HG02588 (cell line): ENCODE data around the gene ITPKA.

Experiments used
- ATAC-seq: cut with Tn5 transposase; IDR thresholded peaks from one replicate; pipeline ENCODE4 v1.9.1; 2021; ENCODE audit warnings: mild to moderate bottlenecking, moderate library complexity; ENCODE audit not compliant: unreplicated experiment

Gene ITPKA

DNA sequence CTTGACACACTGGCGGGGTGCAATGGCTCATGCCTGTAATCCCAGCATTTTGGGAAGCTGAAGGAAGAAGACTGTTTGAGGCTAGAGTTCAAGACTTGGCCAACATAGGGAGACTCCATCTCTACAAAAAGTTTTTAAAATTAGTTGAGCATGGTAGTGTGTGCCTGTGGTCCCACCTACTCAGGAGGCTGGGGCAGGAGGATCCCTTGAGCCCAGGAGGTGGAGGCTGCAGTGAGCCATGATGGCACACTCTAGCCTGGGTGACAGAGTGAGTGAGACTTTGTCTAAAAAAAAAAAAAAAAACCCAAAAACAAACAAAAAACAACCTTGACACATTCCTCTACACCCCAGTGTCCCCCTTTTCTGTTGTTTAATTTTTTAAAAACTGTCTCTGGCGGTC lies 4.0 kb upstream of the ITPKA start:
- ATAC-seq, result no peak

DNA sequence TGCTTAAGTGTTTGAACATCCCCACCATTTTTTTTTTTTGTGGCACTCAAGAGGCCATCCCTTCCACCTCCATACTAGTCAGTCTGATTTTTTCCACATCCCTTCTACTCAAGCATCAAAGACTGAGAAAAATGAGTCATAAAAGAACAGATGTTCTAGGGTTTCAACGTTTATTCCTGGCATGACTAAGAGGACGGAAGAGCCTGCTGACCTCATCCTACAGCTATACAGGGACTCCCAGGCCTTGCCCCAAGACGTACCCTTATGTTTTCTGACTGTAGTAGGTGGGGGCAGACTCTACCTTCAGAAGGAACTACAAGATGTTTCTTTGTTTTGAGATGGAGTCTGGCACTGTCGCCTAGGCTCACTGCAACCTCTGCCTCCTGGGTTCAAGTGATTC lies 3.3 kb upstream of the ITPKA start:
- no peak for ATAC-seq

DNA sequence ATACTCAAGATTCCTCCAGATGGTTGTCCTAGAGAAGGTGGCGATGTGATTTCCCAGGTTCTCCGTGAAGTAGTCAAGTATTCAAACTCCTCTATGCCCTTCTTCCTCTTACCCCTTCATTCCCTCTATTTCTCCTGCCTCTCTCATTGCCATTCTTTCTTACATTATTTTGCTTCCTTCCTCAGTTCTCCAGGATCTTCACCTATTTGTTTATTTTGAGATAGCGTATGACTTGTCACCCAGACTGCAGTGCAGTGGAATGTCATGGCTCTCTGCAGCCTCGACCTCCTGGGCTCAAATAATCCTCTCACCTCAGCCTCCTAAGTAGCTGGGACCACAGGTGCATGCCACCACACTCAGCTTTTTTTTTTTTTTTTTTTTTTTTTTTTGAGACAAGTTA lies 1.8 kb upstream of the ITPKA start:
- ATAC-seq, result no peak

DNA sequence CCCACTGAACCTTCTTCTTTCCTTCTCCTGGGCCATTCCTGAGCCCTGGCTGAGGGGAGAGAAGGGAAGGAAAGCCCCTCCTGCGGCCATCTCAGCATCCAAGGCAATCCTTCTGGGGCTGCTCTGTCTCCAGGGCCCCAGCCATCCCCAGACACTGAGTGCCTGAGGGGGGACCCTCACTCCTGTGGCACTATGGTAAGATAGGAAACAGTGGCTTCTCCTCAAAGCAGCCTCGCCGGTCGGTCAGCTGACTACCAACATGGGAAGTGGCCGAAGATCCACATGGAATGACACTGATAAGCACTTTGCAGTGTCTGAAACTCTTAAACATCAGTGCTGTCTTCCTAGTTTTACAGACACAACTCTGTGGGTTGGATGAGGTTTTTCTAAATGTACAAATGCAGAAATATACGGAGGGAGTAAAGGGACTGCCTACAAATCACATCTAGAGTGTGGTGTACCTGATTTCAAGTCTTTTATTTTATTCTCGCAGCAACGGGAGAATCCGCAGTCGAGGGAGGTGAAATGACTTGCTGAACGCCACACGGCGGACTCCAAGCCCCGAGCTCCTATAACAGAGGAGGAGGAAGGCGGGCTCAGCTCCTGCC lies 973 bp upstream of the ITPKA start:
- no peak for ATAC-seq

DNA sequence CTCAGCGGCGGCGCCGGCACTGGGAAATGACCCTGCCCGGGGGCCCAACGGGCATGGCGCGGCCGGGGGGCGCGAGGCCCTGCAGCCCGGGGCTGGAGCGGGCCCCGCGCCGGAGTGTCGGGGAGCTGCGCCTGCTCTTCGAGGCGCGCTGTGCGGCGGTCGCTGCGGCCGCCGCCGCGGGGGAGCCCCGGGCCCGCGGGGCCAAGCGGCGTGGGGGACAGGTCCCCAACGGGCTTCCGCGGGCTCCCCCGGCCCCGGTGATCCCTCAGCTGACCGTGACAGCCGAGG lies 172 bp downstream of the ITPKA start:
- peak; percentile 17 for ATAC-seq

DNA sequence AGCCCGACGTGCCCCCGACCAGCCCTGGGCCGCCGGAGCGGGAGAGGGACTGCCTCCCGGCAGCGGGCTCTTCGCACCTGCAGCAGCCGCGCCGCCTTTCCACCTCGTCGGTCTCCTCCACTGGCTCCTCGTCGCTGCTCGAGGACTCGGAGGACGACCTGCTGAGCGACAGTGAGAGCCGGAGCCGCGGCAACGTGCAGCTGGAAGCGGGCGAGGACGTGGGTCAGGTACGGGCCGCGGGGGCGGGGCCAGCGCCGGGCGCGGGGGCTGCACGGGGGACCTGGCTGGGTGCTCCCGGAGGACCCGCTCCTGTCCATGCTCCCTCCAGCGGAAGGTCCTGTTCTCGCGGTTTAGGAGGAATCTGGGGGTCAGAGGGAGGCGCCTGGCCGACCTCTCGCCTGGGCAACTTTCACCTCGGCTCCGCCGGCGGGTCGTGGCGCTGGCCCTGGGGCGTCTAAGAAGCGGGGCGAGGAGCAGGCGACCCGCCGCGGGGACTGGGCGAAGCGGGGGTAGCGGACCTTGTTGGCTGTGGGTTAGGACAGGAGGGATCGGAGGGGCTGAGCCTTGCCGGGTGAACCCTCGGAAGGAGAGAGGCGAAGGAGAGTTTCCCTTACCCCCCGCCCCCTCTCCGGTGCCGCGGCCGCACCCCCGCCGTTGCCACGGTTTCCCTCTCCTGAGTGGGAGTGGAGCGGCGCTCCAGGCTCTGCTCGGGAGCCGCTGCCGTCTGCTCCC lies 682 bp downstream of the ITPKA start:
- peak; percentile 10 for ATAC-seq

DNA sequence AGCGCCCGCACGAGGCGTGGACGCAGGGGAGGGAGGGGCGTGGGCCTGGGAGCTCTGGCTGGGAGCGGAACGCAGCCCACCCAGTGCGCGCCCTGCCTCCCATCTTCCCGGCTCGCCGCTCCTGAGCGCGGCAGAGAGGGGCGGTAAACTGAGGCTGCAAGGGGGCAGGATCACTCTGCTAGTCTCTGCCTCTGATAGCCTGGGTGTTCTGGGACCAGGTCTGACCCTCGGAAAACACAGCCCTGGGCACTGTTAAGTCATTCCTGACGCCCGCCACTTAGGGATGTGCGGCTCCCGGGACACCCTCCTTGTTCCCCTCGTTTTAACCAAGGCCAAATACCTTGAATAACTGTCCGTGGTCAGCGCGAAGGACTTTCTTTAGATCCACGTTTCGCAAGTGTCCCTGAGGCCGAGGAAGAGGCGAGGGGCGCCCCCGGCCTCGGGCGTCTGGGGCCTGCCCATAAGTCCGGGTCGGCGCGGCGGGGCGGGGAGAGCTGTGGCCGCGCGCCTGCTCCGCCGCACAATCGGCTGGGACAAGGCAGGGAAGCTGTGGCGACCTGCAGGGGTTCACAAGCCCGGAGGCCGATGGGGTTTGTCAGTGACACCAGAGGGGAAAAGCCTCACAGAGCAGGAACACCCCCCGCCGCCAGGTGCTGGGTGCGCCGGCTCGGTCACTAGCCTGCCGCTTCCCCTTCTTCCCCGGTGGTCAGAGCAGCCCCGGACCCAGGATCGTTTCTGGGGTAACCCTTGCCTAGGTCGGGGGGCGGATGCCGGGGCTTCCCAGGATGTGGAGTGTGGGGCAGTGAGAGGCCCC lies 1.5 kb downstream of the ITPKA start:
- no peak for ATAC-seq

DNA sequence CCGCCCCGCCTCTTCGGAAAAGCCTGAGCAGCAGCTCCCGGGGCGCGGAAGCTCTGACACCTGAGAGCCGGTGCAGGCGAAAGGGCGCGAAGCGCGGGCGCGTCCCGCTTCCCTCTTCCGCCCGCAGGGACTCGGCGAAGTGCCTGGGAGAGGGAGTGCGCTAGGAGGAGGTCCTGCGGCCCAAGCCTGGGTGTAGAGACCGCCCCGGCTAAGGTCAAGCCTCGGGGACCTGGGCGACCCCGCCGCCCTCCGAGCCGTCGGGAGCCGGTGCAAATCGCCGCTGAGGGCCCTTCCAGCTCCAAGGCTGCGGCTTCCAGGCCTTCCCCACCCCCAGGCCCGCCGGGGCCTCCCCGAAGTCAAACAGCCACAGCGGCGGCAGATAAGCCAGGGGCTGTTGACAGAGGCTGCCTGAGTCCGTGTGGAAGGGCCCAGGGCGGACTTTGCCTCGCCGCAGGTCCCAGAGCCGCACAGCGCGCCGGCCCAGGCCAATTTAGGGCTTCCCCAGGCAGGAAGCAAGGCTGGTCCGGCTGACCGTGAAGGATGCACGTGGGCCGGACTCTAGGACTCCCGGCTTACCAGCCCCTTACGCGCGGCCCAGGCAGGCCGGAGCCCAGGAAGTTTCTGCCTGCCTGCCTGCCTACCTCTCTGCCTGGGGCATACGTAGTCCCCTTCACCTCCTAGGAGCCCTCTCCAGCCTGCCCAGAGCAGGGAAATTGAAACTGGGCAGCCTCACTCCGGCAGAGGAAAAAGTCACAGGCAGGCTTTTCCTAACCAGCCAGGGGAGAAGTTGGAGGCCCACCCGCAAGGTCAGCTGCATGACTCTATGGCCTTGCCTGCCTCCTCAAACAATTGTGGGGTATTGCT lies 2.3 kb downstream of the ITPKA start:
- ATAC-seq, result no peak

DNA sequence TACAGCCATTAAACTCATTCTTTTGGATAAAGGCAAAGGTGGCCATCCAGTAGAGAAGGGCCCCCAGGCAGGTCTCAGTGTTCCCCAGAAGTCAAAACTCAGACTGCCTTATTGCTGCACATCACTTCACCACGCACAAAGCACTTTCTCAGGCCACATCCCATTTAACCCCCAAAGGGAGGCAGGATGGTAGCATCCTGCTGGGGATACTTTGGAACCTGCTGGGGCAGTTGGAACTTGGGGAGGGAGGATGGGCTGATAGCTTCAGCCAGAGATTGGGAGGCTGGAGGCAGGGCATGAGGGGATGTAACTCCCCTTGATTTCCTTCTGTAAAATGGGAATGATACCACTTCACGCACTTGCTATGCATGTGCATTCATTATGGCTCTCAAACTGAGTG lies 5.0 kb downstream of the ITPKA start:
- no peak for ATAC-seq

DNA sequence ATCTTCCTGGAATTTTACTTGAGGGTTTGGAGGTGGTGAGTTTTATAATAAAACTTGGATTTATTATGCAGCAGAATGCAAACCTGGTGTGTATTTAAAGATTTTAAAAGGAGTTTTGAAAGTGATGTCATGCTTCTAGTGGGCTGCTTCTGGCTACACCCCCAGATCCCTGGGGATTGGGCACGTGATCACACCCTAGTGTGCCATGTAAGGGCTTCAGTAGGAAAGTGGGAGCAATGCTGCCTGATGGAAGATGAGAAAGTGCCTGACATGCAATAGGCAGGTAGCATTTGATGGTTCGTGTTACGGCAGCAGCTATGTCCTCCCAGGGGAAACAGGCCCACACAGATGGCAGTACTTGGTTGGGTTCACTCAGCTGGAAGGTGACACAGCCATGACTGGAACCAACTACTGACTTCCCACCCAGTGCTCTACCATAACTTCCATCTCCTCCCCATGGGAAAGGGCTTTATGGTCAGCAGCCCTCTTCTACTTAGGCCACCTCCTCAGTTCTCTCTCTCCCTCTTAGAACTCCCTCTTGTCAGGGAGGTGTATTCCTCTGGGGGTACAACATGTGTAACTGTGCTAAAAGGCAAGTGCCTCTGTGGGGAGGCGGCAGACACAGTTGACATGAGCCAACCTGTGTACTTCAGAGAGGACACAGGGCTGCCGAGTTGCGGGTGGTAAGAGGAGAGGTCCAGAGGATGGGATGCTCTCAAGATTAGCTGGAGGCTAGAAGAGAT lies 5.6 kb downstream of the ITPKA start:
- no peak for ATAC-seq

DNA sequence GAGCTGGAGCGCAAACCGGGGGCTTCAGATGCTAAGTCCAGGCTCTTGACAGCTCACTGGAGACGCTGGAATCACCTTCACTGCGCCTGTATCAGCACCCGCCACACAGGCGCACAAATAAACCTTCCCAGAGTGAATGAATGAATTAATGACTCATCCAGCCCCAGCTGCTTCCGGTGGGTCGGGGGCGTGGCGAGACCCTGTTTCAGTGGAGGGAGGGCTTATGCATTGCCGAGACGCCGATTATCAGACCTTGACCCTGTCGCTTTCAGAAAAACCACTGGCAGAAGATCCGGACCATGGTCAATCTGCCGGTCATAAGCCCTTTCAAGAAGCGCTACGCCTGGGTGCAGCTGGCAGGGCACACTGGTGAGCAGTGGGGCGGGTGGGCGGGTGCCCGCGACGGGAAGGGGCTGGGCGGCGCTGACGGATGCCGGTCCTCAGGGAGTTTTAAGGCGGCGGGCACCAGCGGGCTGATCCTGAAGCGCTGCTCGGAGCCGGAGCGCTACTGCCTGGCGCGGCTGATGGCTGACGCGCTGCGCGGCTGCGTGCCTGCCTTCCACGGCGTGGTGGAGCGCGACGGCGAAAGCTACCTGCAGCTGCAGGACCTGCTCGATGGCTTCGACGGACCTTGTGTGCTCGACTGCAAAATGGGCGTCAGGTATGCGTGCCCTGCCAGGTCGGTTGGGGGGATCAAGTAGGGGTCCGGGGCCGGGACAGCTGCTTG lies 7.7 kb downstream of the ITPKA start:
- no peak for ATAC-seq

DNA sequence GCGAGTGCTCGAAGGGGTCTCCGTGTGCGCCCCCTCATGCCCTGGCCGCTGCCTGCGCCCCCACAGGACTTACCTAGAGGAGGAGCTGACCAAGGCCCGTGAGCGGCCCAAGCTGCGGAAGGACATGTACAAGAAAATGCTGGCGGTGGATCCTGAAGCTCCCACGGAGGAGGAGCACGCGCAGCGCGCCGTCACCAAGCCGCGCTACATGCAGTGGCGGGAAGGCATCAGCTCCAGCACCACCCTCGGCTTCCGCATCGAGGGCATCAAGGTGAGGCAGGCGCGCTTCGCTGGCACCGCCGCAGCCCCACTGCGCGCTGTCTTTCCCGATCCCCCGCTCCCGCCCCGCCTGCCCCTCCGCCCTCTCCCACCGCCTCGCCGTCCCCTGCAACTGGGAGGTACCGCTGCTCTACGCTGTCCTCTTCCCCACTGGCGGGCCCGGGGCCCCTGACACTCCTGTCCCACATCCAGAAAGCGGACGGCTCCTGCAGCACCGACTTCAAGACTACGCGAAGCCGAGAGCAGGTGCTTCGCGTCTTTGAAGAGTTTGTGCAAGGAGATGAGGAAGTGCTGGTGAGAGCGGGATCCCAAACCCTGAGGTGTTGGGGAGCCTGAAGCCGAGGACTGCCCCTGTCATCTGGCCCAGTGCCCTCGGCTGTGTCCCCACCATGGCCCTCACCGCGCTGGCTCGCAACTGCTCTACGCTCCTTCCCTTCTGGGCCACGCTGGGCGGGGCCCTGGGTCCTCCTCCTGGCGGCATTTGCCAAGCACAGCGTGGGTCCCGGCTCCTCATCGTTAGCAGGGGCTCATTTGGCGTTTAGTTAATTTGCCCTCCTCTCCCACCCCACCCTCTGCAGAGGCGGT lies 8.5 kb downstream of the ITPKA start:
- ATAC-seq, result no peak

DNA sequence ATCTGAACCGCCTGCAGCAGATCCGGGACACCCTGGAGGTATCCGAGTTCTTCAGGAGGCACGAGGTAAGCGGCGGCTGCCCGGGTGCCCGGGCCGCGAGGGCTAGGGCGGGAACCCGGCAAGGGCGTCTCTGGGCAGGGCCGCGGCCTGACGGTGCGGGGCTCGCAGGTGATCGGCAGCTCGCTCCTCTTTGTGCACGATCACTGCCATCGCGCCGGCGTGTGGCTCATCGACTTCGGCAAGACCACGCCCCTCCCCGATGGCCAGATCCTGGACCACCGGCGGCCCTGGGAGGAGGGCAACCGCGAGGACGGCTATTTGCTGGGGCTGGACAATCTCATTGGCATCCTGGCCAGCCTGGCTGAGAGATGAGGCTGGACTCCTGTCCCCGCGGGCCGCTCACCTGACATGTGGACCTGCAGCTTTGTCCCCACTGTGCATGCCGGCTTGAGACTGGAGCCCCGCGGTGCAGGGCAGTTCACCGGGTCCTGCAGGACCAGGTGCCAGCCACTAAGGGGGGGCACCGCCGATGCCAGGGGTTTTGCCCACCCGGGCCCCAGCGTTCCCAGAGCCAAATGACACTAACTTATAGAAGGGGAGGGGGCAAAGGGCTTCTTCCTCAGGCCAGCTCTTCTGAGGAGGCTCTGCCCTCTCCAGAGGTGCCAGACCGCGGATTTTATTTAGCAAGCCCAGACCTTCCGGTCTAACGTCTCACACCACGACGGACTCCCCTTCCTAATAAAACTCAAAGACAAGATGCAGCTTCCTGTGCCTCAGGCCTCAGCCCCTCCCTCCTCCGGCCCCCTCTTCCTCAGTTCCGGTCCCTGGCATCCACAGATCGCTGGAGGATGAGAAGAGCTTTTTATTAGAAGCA lies 9.4 kb downstream of the ITPKA start:
- no peak for ATAC-seq

DNA sequence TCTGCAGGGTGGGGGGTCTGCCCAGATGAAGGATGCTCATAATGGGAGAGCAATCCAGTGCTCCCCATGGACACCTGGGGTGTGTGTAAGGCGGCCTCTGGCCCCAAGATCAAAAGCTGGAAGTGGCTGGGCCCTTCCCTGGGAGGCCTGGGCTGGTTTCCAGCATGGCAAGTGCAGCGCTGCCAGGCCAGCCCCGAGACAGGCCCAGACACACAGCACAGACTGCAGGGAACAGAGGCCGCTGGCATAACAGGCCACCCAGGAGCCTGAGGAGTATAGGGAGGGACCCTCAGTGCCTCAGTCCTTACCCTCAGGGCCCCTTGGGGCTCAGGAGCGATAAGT lies 10.0 kb downstream of the ITPKA start:
- no peak for ATAC-seq

DNA sequence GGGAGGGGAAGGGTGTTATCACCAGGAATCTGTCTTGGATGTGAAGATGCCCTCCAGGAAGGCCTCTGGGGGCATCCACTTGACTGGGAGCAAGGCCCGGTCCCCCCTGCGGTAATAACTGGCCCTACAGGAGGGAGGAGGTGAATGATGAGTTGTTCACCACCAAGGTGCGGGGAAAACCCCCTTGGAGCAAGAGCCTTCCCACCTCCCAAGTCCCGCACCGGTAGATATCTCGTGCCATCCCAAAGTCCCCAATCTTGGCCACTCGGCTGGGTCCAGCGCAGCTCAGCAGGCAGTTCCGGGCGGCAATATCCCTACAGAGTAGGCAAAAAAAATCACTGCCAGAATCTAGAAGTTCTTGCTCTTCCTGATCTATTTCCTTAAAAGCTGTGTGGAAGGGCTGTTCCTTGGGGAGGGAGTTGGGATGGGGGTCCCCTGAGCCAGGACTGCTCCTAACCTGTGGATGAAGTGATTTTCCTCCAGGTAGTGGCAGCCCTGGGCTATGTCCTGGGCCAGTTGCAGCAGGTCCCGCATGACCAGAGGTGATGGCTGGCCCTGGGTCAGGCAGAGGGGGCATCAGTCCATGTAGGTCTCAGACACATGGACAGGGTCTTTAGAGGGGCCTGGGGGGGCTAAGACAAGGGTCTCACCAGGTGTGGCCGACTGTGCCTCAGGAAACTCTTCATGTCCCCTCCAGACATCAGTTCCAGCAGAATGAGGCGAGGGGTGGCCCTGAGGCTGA lies 11.2 kb downstream of the ITPKA start:
- no peak for ATAC-seq

DNA sequence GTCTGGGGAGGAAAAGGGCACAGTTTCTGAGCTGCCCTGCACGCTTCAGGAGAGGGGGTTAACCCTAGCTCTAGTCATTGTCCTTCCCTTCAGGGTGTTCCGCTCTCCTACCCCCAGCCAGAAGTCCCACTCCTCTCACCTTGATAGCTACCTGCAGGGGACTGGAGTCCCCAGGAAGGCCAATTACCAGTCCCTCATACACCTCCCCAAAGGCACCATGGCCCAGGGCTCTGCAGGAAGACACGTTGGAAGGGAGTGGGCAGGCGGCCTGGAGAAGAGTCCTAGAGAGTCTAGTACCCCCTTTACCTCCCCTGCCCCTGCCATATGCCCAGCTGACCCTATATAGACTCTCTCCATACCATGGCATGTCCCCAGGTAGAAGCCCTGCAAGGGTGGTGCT lies 12.1 kb downstream of the ITPKA start:
- no peak for ATAC-seq

DNA sequence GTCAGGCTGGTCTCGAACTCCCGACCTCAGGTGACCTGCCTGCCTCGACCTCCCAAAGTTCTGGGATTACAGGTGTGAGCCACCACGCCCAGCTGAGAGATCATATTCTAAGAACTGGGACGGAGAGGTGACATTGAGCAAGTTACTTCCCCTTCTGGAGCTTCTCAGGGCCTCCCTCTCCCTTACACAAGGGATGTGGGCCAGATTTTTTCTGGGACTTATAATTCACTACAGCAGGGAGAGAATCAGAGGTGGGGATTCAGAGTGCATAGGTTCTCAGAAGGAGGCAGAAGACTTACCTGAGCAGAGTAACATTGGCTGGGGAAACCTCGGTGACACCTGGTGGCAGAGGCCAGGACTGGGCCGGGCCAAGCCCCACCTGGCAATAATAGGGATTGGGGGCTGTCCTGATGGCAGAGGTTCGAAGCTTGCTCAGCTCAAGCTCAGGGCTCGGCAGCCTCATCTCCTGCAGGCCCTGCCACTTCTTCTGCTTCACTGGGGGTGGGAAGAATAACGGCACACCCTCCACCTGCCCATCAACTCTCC lies 13.2 kb downstream of the ITPKA start:
- no peak for ATAC-seq
